Colonic mucosa (tissue), 4 donors: ENCODE data around the gene FRY. TPM values are rescaled to one million over a fixed set of nuclear protein-coding genes. Genes with fewer than 3 reads are reported as not detected.

Experiments used
- DNase-seq: peaks from one replicate; pipeline ENCODE4 v3.0.0-alpha.2; 2020
- H3K27ac ChIP-seq: fragments of 200-600 bp; one replicate; pipeline ENCODE4 v1.8.0; 2021
- H3K27me3 ChIP-seq: fragments of 200-600 bp; one replicate; pipeline ENCODE4 v1.8.0; 2021
- H3K36me3 ChIP-seq: fragments of 200-600 bp; one replicate; pipeline ENCODE4 v1.8.0; 2021
- H3K4me1 ChIP-seq: fragments of 200-600 bp; one replicate; pipeline ENCODE4 v1.8.0; 2021; ENCODE audit warnings: mild to moderate bottlenecking
- H3K4me3 ChIP-seq: fragments of 200-600 bp; one replicate; pipeline ENCODE4 v1.8.0; 2021
- H3K9ac ChIP-seq, 2 donors: one replicate each; pipeline ENCODE4 v1.7.0; 2013; ENCODE audit warnings: control low read depth in 2 of 2, low read depth in 2 of 2, low read length in 2 of 2
- H3K9me3 ChIP-seq: fragments of 200-600 bp; one replicate; pipeline ENCODE4 v1.8.0; 2021
- CTCF ChIP-seq: fragments of 200-600 bp; IDR thresholded peaks from one replicate; pipeline ENCODE4 v1.8.0; 2022; ENCODE audit warnings: antibody characterized with exemption, mild to moderate bottlenecking
- intact Hi-C: fragments of 100-400 bp; cut with DNase I; formaldehyde crosslinking; loops from one replicate; pipeline ENCODE4 v1.14.1; 2022
- total RNA-seq, 2 donors: library from RNA; stranded (reverse); fragmentation: NEBNext Ultra II Directional in 1 of 2; extraction: Animal tissue kit (Norgen Biotek cat#: 25700) in 1 of 2; gene quantifications; one replicate each; pipeline ENCODE4 v1.2.1, GENCODE V29; 2021
- donor health status: healthy.
- donor health status: DM: no; HTN: no; CAD: no.
- donor health status: DM: no; HTN: no; CAD: no.

Gene FRY
- total RNA-seq, 2 donors from 2014 or later = 7.0 to 19.9 TPM

DNA sequence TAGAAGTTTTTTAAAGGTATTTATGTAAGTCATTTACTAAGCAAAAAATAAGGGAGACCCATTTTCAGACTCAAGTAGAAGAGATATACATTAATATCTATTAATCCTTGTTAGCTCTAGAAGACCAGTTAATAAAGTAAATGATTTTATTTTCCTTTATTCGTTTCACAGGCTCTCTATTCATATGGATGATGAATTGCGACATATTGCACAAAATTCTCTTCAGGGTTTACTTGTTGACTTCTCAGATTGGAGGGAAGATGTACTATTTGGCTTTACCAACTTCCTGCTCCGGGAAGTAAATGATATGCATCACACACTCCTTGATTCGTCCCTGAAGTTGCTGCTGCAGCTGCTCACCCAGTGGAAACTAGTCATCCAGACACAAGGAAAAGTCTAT, 139.3 kb downstream of the FRY start:
- H3K4me3 ChIP-seq = no peak overlapping the region
- H3K36me3 ChIP-seq = no peaks in the 10 kb centered on the region
- no peaks in the 10 kb centered on the region for H3K4me1 ChIP-seq
- H3K9ac ChIP-seq = no peak overlapping the region
- intact Hi-C loops = no loop called here
- H3K27me3 ChIP-seq = no peaks in the 10 kb centered on the region
- H3K9me3 ChIP-seq = no peaks in the 10 kb centered on the region
- DNase-seq = no peak
- no peak for TF ChIP-seq CTCF
- no peak overlapping the region for H3K27ac ChIP-seq

DNA sequence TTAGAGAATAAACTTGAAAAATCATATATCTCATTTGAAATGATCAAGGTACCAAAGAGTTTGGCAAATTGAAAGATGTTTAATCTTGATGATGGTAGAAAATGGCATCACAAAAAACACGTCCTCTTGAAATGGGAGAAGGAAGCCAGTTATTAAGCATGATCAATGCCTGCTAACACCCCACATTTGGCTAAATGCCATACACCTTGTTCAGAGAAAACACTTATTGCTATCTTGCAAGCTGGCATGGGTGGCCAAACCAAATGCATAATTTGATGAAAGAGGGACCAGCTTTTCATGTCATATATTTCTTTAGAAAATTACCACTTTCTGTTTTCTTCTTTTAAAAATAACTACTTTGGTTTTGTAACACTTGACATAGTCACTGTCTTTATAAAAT, 142.3 kb downstream of the FRY start:
- no peak for TF ChIP-seq CTCF
- no peaks in the 10 kb centered on the region for H3K9me3 ChIP-seq
- H3K36me3 ChIP-seq = no peaks in the 10 kb centered on the region
- no peaks in the 10 kb centered on the region for H3K27me3 ChIP-seq
- no peak overlapping the region for H3K4me3 ChIP-seq
- no peaks in the 10 kb centered on the region for H3K4me1 ChIP-seq
- no peak overlapping the region for H3K9ac ChIP-seq
- no peak for DNase-seq
- H3K27ac ChIP-seq = no peak overlapping the region
- intact Hi-C loops = no loop called here

GRCh38 chr13:32174366-32174765, 142.8 kb downstream of the FRY start:
- no peak for DNase-seq
- Histone ChIP-seq H3K4me3 (no peak overlapping the region), H3K36me3 (no peaks in the 10 kb centered on the region), H3K9me3 (no peaks in the 10 kb centered on the region), H3K9ac (no peak overlapping the region), H3K27me3 (no peaks in the 10 kb centered on the region), H3K4me1 (no peaks in the 10 kb centered on the region), H3K27ac (no peak overlapping the region)
- intact Hi-C loops = no loop called here
- TF ChIP-seq CTCF = no peak

- Histone ChIP-seq H3K4me3 (no peak overlapping the region), H3K36me3 (no peaks in the 10 kb centered on the region), H3K4me1 (no peaks in the 10 kb centered on the region), H3K9me3 (no peaks in the 10 kb centered on the region), H3K27me3 (no peaks in the 10 kb centered on the region), H3K27ac (no peak overlapping the region), H3K9ac (no peak overlapping the region)
- DNase-seq = no peak
- TF ChIP-seq CTCF = no peak
- intact Hi-C loops = no loop called here
These were observed 143.7 kb downstream of the FRY start for GRCh38 chr13:32175307-32175706.

DNA sequence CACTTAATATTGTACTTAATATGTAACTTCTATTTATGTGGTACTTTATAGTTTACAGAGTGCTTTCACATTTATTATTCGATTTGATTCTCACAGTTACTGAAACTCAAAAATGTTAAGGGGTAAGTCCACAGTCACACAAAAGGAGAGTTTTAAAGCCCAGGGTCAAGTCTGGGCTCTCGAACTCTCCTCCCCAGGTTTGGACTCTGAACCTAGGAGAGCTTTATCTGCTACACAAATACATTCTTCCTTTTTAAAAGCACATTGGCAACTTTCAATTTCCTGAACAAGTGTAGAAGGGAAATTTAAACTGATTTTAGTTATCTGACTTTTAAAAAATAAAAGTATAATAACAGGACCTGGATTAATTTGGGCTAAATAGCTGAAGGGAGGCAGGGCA, 144.4 kb downstream of the FRY start:
- DNase-seq = no peak
- H3K36me3 ChIP-seq = no peaks in the 10 kb centered on the region
- no peak overlapping the region for H3K9ac ChIP-seq
- no peaks in the 10 kb centered on the region for H3K27me3 ChIP-seq
- TF ChIP-seq CTCF = no peak
- no peak overlapping the region for H3K4me3 ChIP-seq
- intact Hi-C loops = no loop called here
- no peaks in the 10 kb centered on the region for H3K9me3 ChIP-seq
- no peaks in the 10 kb centered on the region for H3K4me1 ChIP-seq
- H3K27ac ChIP-seq = no peak overlapping the region

DNA sequence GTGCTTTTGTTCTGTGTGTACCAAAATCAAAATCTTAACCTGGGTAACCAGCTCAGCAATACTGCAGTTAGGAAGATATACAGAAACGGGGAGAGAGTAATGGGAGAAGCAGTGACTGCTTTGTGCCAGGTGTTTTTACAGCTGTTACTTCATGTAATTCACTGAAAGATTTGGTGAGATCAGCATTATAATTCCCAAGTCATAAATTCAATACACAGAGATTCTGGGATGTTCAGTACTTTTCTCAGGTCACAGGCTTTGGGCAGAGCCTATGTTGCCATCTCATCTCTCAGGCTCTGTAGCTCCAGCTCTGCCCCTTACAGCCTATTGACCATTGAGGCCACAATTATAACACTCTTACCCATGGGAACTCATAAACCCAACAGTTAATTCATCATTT, 145.1 kb downstream of the FRY start:
- Histone ChIP-seq H3K27me3 (no peaks in the 10 kb centered on the region), H3K27ac (no peak overlapping the region), H3K36me3 (no peaks in the 10 kb centered on the region), H3K4me3 (no peak overlapping the region), H3K9me3 (no peaks in the 10 kb centered on the region), H3K4me1 (no peaks in the 10 kb centered on the region), H3K9ac (no peak overlapping the region)
- TF ChIP-seq CTCF = no peak
- DNase-seq = no peak
- intact Hi-C loops = no loop called here
